Colonic mucosa (tissue), 4 donors: ENCODE data around the gene CST2. TPM values are rescaled to one million over a fixed set of nuclear protein-coding genes. Genes with fewer than 3 reads are reported as not detected.
"Not testable (repeated sequence)": the region's sequence is repeated elsewhere in the genome, so short reads cannot be mapped to it uniquely, and the experiment has no call there.

Source experiments
- DNase-seq: peaks from one replicate; pipeline ENCODE4 v3.0.0-alpha.2; 2020
- H3K27ac ChIP-seq: fragments of 200-600 bp; one replicate; pipeline ENCODE4 v1.8.0; 2021
- H3K27me3 ChIP-seq: fragments of 200-600 bp; one replicate; pipeline ENCODE4 v1.8.0; 2021
- H3K36me3 ChIP-seq: fragments of 200-600 bp; one replicate; pipeline ENCODE4 v1.8.0; 2021
- H3K4me1 ChIP-seq: fragments of 200-600 bp; one replicate; pipeline ENCODE4 v1.8.0; 2021; ENCODE audit warnings: mild to moderate bottlenecking
- H3K4me3 ChIP-seq: fragments of 200-600 bp; one replicate; pipeline ENCODE4 v1.8.0; 2021
- H3K9ac ChIP-seq, 2 donors: one replicate each; pipeline ENCODE4 v1.7.0; 2013; ENCODE audit warnings: control low read depth in 2 of 2, low read depth in 2 of 2, low read length in 2 of 2
- H3K9me3 ChIP-seq: fragments of 200-600 bp; one replicate; pipeline ENCODE4 v1.8.0; 2021
- intact Hi-C: fragments of 100-400 bp; cut with DNase I; formaldehyde crosslinking; loops from one replicate; pipeline ENCODE4 v1.14.1; 2022
- total RNA-seq, 2 donors: library from RNA; stranded (reverse); fragmentation: NEBNext Ultra II Directional in 1 of 2; extraction: Animal tissue kit (Norgen Biotek cat#: 25700) in 1 of 2; gene quantifications; one replicate each; pipeline ENCODE4 v1.2.1, GENCODE V29; 2021
- TF ChIP-seq, protein P1 (sequence below): fragments of 200-600 bp; IDR thresholded peaks from one replicate; pipeline ENCODE4 v1.8.0; 2022; ENCODE audit warnings: antibody characterized with exemption, mild to moderate bottlenecking
- donor health status: healthy.
- donor health status: DM: no; HTN: no; CAD: no.
- donor health status: DM: no; HTN: no; CAD: no.

The CST2 gene
- total RNA-seq, 2 donors from 2014 or later, result not detected

DNA sequence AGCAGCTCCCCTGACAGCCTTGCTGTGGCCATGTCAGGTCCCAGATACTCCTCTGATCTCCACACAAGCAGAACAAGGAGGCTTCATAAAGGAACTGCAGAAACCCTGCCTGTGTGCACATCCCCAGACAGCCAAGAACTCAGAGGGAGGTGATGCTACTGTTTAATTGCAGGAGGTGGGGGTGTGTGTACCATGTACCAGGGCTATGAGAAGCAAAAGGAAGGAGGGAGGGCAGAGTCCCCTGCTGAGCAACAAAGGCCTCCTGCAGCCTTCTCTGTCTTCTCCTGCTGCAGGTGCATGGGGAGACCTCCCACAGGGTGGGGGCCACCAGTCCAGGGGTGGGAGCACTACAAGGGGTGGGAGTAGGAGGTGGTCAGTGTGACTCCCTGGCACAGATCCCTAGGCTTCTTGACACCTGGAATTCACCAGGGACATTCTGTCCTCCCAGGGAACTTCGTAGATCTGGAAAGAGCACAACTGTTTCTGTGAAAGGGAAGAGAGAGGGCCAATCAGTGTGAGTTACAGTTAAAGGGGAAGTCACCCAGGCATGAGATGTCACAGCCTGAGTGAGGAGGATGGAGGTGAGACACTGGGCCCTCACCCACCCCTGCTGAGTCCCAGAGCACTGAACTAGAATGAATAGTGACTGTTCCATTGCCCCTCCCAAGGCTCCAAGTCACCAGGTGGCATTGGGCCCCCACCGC is 2.8 kb downstream of the CST2 start:
- Histone ChIP-seq H3K9me3 (no peaks in the 10 kb centered on the region), H3K4me3 (no peak overlapping the region), H3K9ac (no peak overlapping the region), H3K27ac (no peak overlapping the region), H3K4me1 (no peaks in the 10 kb centered on the region), H3K27me3 (no peaks in the 10 kb centered on the region), H3K36me3 (no peaks in the 10 kb centered on the region)
- DNase-seq, result no peak
- TF ChIP-seq, protein P1, sequence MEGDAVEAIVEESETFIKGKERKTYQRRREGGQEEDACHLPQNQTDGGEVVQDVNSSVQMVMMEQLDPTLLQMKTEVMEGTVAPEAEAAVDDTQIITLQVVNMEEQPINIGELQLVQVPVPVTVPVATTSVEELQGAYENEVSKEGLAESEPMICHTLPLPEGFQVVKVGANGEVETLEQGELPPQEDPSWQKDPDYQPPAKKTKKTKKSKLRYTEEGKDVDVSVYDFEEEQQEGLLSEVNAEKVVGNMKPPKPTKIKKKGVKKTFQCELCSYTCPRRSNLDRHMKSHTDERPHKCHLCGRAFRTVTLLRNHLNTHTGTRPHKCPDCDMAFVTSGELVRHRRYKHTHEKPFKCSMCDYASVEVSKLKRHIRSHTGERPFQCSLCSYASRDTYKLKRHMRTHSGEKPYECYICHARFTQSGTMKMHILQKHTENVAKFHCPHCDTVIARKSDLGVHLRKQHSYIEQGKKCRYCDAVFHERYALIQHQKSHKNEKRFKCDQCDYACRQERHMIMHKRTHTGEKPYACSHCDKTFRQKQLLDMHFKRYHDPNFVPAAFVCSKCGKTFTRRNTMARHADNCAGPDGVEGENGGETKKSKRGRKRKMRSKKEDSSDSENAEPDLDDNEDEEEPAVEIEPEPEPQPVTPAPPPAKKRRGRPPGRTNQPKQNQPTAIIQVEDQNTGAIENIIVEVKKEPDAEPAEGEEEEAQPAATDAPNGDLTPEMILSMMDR, result no peak
- intact Hi-C loops, result no loop called here

DNA sequence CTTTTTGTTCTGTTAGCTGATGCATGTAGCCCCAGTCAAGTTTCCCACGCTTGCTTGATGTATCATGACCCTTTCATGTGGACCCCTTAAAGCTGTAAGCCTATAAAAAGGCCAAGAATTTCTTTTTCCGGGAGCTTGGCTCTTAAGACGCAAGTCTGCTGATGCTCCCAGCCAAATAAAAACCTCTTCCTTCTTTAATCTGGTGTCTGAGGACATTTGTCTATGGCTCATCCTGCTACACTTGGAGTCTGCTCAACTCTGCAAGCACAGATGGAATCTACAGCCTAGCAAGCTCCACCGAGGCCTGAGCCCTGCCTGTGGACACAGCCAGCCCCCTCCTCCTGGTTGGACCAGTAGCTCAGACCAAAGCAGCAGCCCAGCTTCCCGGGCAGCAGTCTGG is 3.4 kb downstream of the CST2 start:
- Histone ChIP-seq H3K4me3 (no peak overlapping the region), H3K36me3 (no peaks in the 10 kb centered on the region), H3K4me1 (no peaks in the 10 kb centered on the region), H3K9me3 (no peaks in the 10 kb centered on the region), H3K27me3 (no peaks in the 10 kb centered on the region), H3K9ac (no peak overlapping the region), H3K27ac (no peak overlapping the region)
- TF ChIP-seq, protein P1, result no peak
- no peak for DNase-seq
- intact Hi-C loops, result no loop called here

DNA sequence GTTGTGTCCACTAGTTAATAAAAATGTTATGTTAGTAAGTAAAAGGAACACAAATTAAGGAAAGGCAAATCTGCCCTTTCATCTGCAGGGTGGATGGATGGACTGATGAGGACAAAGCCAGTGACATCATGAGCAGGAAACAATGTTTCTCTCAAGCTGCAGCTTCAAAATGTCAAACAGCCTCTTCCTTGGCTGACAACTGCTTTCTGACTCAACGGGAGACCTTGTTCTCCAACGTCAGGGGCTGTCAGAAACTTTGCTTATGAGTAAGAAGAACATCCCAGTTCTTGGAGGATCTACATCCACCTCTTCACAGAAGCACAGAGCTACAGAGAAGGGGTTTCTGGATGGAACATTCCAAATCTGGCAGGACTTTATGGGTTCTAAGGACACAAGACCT is 6.0 kb downstream of the CST2 start:
- H3K27me3 ChIP-seq, result no peaks in the 10 kb centered on the region
- H3K9me3 ChIP-seq, result no peaks in the 10 kb centered on the region
- H3K27ac ChIP-seq, result no peak overlapping the region
- DNase-seq, result no peak
- no peaks in the 10 kb centered on the region for H3K36me3 ChIP-seq
- intact Hi-C loops, result no loop called here
- no peaks in the 10 kb centered on the region for H3K4me1 ChIP-seq
- no peak overlapping the region for H3K4me3 ChIP-seq
- TF ChIP-seq, protein P1, result no peak
- no peak overlapping the region for H3K9ac ChIP-seq

DNA sequence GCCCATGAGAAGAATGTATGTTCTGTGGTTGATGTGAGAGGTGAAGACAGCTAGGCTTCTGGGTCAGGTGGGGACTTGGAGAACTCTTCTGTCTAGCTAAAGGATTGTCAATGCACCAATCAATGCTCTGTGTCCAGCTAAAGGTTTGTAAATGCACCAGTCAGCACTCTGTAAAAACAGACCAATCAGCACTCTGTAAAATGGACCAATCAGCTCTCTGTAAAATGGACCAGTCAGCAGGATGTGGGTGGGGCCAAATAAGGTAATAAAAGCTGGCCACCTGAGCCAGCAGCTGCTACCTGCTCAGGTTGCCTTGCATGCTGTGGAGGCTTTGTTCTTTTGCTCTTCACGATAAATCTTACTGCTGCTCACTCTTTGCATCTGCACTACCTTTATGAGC is 15.0 kb downstream of the CST2 start:
- H3K27me3 ChIP-seq, H3K9ac ChIP-seq, intact Hi-C loops, H3K27ac ChIP-seq, H3K36me3 ChIP-seq, DNase-seq, H3K9me3 ChIP-seq, H3K4me1 ChIP-seq, H3K4me3 ChIP-seq: not testable (repeated sequence)

DNA sequence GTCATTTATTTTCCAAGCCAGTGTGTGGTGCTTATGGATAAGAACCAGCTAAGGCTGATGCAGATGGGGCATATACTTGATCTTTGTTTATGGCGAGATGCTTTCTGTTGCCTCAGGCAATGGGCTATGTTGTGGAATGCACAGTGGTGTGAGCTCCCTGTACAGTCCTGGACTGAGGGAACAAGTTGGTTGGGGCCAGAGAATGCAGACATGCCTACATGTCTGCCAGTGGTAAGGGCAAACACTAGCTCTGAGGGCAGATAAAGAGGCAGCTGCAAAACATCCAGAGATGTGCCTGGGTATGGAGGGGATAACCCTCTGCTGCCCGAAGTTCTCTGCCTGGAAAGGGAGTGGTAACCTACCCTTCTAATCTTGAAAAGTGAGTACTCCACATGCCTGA is 16.2 kb downstream of the CST2 start:
- H3K27ac ChIP-seq, DNase-seq, H3K9me3 ChIP-seq, H3K9ac ChIP-seq, H3K36me3 ChIP-seq, intact Hi-C loops, H3K4me1 ChIP-seq, H3K4me3 ChIP-seq, H3K27me3 ChIP-seq: not testable (repeated sequence)

DNA sequence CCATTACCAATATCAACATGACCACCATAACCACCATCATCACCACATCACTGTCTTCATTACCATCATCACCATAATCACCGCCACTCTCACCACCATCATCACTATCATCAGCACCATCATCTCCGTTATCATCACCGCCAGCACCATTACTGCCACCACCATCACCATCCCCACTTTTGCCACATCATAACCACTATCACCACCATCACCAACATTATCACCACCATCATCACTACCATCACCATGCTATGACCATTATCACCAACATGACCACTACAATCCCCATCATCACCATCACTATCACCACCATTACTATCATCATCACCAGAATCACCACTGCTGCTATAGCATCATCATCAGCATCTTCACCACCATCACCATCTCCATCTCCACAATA is 25.7 kb downstream of the CST2 start:
- no peak for DNase-seq
- no peaks in the 10 kb centered on the region for H3K9me3 ChIP-seq
- H3K27ac ChIP-seq, result no peak overlapping the region
- H3K36me3 ChIP-seq, result no peaks in the 10 kb centered on the region
- intact Hi-C loops, result no loop called here
- no peak overlapping the region for H3K4me3 ChIP-seq
- no peak overlapping the region for H3K9ac ChIP-seq
- H3K27me3 ChIP-seq, result no peaks in the 10 kb centered on the region
- no peaks in the 10 kb centered on the region for H3K4me1 ChIP-seq
- TF ChIP-seq, protein P1, result no peak
